ENCODE measurements around the gene TRAF3IP3.
A peak's percentile ranks its signal among the peaks of the same experiment; 100 is the strongest.
"Not testable (repeated sequence)": the region's sequence is repeated elsewhere in the genome, so short reads cannot be mapped to it uniquely, and the experiment has no call there.

Gene TRAF3IP3

DNA sequence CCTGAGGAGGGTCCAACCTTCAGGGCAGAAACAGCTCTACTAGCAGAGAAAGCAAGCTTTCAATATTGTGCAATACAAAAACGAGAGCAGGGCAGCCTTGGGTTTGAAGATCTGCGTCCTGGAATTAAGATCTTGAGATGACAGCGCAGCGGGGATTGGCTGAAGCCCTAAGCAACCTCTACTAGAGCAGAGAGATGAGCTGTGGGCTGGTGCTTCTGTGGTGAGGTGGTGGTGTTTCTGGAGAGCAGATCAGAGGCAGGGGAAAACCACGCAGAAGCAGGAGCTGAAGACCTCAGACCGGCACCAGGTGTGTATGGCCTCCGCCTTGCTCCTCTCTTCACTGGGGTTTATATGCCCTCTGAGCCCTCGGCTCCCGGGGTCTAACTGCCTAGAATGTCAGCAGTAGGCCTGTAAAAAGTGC lies 12.5 kb downstream of the TRAF3IP3 start:
- no peak for DNase-seq (ENCODE audit: low read depth, low spot score)

DNA sequence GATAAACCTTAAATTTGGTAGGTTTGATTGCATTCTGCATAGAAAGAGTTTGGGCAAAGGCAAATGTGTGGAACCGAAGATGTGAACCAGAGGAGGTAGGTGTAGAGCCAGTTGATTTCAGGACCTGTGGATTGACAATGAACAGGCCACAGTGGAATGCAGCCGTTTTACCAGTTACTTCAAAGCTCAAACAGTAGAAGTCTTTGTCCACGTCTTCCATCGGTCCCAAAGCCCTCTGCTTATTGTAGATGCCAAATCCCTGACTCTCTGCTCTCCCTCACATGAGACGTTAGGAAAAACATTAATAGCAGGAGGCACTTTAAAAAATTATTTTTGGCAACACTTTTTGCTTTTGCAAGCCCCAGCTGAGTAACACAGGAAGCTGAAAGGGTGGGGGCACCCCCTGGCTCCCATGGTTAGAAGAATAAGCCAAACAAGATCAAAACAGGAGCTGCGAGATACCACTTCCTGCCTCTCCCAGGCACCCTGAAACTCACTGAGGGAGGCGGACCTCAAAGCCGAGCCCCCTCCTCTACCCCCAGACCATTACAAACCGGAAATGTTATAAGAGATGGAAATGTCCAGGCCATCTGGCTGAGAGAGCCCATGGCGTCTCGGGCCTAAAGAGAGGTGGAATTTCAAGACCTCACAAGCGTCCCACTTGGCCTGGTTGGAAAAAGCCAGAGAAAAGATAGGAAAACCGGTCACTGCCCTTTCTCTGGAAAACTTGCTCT lies 13.5 kb downstream of the TRAF3IP3 start:
- DNase-seq (ENCODE audit: low read depth, low spot score) = peak; percentile 42

DNA sequence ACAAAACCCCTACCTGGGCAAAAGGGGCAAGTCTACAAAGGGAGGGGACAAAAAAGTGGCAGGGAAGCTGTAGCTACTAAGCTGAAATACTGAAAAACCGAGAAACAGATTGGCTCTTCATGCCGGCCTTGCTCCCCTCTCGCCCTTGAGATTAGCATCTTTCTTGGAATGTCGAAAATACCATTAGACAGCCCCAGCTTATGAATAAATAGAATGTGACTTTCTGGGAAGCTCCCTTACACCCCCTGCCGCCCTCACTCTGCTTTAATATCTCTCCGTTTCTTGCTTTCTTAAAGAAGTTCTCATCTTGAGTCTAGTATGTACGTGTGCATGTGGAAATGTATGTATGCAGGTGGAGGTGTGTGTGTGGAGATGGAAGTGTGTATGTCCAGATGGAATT lies 14.1 kb downstream of the TRAF3IP3 start:
- DNase-seq (ENCODE audit: low read depth, low spot score) = no peak

DNA sequence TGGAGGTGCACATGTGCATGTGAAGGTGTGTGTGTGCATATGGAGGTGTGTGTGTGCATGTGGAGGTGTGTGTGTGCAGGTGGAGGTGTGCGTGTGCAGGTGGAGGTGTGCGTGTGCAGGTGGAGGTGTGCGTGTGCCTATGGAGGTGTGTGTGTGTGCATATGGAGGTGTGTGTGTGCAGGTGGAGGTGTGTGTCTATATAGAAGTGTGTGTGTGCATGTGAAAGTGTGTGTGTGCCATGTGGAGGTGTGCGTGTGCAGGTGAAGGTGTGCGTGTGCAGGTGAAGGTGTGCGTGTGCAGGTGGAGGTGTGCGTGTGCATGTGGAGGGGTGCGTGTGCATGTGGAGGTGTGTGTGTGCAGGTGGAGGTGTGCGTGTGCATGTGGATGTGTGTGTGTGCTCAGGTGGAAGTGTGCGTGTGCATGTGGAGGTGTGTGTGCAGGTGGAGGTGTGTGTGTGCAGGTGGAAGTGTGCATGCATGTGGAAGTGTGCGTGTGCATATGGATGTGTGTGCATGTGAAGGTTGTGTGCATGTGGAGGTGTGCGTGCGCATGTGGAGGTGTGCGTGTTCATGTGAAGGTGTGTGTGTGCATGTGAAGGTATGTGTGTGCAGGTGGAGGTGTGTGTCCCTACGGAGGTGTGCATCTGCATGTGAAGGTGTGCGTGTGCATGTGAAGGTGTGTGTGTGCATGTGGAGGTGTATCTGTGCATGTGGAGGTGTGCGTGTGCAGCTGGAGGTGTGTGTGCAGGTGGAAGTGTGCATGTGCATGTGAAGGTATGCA lies 15.0 kb downstream of the TRAF3IP3 start:
- DNase-seq (ENCODE audit: low read depth, low spot score) = no peak

DNA sequence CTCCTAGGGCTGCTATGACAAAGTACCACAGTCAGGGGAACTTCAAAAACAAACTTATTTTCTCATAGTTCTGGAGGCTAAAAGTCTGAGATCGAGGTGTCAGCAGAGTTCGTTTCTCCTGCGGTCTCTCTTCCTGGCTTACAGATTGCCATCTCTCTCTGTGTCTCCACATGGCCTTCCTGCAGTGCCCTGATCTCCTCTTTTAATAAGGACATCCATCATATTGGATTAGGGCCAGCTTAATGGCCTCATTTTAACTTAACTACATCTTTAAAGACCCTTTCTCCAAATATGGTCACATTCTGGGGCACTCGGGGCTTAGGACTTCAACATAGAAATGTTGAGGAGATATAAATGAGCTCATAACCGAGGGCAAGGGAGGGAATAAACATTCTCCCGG lies 16.3 kb downstream of the TRAF3IP3 start:
- no peak for DNase-seq (ENCODE audit: low read depth, low spot score)

DNA sequence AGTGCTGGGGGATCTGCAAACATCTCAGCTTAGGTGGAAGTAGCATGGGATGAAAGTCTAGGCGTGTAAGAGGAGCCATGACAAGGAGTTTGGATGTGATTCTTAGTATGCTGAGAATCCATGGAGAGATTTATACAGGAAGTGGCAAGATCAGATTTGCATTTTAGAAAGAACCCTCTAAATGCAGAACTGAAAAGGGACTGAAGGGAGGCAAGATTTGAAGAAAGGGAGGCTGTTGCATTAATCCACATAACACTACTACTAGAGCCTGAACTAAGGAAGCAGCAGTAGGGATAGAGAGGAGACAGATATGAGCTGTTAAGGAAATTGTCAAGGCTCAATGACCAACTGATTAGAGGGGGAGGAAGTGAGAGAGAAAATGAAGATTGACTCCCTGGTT lies 18.7 kb downstream of the TRAF3IP3 start:
- DNase-seq (ENCODE audit: low read depth, low spot score) = no peak

DNA sequence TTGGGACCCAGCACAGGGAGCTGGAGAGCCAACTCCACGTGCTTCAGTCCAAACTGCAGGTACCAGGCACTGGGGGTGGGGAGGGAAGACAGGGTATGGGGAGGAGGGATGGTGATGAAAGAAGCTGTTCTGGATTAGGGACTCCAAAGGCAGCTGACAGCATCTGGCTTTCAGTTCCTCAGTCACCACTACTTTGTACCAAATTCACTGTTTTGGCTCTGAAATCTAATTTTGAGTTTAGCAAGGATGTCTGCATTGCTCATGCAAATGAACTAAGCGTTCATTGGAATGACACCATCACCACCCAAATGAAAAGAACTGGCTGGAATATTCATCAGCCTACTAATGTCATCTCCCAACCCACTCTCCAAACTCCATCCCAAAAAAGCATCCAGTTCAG lies 19.8 kb downstream of the TRAF3IP3 start:
- no peak for DNase-seq (ENCODE audit: low read depth, low spot score)

DNA sequence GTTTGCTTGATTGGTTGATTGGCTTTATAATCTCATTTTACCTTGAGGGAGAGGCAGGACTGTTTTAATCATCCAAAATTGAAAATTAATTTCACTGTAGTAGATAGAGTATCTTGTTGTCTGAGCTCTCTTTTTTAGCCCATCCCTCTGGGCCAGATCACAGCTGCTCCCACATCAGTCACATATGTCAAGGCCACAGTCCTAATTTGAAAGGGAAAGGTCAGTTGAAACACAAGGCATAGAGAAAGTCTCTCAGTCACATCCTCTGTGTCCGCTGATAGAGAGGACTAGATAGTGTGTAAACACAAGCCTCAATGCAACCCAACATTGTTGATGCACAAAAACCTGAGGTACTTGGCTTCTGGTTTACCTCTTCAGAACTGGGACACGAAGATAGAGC lies 21.7 kb downstream of the TRAF3IP3 start:
- DNase-seq (ENCODE audit: low read depth, low spot score) = no peak

DNA sequence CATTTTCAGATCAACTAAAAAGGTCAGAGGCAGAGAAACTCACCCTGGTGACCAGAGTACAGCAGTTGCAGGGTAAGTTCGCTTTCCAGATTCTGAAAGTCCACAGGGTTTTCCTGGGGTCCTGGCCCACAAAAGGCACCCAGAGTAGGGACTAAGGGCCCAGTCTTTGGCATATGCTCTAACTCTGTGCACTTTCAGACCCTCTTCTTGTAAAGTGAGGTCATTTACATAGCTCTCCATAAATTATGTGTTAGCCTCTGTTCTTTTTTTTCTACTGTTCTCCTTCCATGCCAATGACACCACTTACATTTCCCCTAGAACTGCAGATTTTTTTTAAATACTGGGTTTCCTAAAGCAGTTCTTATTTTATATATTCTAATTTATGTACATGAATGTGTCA lies 22.2 kb downstream of the TRAF3IP3 start:
- DNase-seq (ENCODE audit: low read depth, low spot score) = no peak

DNA sequence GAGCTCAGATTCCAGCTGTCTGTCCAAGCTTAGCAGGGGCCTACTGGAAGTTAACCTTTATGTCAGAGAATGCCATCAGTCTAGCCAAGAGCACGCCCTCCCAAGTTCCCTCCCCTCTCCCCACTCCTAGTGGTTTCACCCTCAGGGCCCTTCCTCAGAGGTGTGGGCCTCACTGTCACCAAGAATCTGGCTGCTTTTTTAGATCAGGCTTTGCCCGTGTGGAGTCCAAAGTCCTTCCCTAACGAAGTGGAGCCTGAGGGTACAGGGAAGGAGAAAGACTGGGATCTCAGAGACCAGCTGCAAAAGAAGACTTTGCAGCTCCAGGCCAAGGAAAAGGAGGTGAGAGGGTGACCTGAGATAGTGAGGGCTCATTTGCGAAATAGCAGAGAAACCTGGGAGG lies 24.4 kb downstream of the TRAF3IP3 start:
- peak; percentile 58 for DNase-seq (ENCODE audit: low read depth, low spot score)

DNA sequence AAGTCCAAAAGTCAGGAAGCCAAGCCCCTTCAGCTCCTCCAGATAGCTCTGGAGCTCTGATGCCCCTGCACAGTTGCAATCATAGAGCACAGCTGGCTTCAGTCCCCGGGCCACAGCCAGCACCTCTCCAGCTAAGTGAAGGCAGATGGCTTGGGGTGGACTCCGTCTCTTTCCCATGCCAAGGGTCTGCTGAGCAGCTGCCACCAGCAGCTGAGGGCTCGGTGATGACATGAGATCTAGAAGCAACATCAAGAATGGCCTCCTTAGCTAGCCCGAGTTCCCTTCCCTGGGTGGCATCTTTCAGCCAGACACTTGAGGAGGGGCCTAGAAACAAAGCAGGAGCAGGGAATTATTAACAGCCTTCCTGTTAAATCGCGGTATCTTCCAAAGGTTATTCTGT lies 27.5 kb downstream of the TRAF3IP3 start:
- no peak for DNase-seq (ENCODE audit: low read depth, low spot score)

DNA sequence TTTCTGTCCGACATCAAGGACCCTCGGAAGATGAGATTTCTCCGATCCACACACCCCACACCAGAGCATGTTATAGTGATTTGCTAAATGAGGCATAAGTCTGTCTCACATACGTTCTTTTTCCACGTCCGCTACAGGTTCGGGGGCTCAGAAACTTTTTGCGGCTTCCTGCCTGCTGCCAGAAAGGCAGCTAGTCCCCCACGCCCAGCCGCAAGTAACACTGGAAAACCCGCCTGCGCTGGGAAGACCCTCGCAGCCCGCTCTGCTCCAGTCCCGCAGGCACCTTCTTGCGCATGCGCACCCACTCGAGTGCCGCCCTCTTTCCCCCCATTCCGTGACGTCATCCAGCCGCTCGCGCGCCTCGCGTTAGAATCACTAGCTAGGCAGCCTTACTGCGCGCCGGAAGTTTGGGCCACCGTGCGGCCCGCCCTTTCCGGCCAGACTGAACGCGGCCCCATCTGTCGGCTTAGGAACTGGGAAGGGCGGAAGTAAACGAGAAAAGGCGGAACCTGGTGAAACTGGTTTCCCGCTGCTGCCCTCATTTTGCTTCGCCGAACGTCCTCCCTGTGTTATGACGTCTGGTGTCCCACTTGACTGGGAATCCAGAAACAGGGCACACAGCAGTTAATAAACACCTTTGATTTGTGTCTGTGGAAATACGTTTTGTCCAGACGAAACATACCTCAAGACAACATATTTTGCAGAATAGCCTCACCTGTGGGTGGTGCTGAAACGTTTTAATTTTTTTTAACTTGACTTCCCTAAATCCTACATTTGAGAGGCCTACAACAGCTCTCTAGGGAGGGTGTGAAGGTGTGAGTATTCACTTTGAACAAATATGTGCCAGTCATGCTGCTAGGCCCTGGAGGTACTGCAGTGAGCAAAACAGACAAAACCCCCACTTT lies 28.7 kb downstream of the TRAF3IP3 start, which contains the start of gene C1orf74:
Gene C1orf74, minus strand, starts transcription at position 295 of the 905 bp plus-strand sequence. CDS start 925 bp downstream, outside the sequence.
- DNase-seq (ENCODE audit: low read depth, low spot score) = peak; percentile 99

DNA sequence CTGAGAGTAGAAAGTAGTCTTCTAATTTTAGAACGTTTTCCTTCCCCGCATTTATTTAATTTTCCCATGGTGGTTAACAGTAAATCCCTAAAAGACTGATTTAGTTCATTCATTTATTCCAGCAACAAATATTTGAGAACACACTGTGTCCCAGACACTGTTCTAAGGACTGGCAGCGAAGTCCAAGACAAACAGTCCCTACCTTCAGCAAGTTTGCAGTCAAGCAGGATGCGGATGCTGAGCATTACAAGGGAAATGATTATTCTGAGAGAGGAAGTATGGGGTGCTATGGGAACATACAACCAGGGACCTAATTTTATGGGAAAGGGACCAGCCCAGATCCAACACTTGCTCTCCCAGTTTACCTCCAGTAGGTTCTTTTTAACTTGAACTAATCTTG lies 29.7 kb downstream of the TRAF3IP3 start:
- no peak for DNase-seq (ENCODE audit: low read depth, low spot score)

DNA sequence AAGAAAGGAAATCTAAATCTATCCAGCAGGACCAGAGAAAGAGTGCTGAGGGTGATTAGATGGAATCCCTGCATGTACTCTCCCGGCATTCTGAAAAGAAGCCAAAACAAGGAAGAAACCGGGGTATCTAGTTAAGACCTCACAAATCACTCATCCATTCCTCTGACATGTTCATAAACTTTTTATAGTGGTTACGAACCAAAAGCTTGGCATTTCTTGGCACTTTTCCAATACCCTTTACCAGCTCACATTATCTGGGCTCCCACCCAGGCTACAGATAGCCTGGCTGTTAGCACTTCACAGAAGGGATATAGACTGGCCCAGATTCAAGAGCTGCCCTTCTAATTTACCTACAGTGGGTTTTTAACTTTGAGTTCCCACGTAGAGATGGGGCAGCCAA lies 30.3 kb downstream of the TRAF3IP3 start:
- DNase-seq (ENCODE audit: low read depth, low spot score) = no peak

DNA sequence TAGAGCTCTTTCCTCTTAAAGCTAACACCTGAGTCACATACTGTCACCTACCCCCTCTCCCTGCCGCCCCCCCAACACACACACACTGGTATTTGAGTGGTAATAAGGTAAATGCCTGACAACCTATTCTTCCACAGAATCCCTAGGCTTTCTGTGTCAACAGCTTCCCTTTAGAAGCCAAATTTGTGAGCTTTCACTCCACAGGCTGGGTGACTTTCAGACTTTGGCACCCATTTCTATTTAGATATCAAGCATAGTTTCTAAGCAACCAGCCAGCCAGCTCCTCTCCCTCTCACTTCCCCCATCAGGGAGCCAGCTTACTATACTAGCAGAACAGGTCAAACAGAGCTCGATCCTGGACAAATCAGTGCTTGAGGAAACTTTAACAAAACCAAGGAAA lies 31.7 kb downstream of the TRAF3IP3 start:
- DNase-seq (ENCODE audit: low read depth, low spot score) = no peak

DNA sequence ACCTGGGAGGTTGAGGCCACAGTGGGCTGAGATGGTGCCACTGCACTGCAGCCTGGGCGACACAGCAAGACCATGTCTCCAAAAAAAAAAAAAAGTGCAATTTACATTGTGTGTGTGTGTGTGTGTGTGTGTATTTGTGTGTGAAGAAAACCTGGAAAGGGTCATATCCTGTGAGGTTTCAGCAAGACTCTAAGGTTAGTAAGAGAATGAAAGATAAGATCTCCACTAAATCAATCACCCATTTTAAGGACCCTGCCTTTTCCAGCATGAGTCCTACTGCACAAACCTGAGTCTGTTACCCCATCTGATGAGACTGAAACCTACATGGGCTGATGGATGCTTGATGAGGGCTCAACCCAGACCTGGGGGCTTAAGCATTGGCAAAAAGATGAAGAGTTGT lies 33.4 kb downstream of the TRAF3IP3 start:
- no peak for DNase-seq (ENCODE audit: low read depth, low spot score)

DNA sequence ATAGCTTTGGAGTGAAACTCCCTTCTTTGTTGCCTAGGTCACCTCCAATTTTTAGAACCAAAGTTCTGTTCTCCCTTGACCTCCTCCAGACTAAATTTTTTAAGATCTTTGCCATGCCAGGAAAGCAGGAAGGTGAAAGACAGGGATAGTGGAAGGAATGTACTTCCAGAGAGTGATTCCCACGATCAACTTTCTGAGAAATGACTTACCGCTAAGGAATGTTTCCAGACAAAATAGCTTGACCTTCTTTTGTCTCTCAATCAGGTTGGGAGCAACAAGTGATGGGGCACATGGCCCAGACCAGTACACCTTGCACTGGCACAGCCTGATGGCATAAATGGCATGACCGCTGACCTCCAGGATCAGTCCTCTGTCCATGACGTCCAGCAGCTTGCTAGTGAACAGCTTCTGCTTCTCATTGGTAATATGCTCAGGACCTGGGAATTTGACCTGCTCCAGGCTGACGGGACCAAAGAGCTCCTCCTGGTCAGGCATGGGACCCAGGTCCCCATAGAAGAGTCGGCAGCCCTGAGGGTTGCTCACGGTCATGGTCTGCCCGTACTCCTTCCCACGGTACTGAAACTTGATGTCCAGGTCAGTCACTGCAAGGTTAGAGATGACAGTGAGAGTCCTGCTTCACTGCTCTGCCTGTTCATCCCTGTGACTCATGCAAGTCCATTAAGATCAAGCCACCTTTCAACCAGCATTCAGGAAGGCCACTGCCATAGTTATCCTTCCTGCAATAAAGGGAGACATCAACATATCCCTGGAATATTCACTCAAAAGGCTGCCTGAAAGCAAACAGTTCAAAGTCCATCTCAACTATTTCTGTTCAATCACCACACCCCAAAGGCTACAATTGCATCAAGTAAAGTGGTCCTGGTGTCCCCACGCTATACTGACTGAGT lies 34.7 kb downstream of the TRAF3IP3 start:
- no peak for DNase-seq (ENCODE audit: low read depth, low spot score)

DNA sequence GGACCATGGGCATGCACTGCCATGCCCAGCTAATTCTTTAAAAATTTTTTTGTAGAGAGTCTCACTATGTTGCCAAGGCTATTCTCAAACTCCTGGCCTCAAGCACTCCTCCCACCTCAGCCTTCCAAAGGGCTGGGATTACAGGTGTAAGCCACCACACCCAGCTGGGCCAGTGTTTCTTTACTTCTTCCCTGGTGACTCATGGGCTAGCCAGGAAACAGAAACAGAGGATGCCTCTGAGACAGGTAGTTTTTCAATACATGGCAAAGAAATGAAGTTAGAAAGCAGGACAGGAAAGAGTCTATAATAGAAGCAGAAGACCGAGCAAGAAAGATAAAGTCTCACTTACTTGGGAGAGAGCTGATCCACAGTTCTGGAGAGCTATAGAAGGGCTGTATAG lies 36.1 kb downstream of the TRAF3IP3 start:
- no peak for DNase-seq (ENCODE audit: low read depth, low spot score)

DNA sequence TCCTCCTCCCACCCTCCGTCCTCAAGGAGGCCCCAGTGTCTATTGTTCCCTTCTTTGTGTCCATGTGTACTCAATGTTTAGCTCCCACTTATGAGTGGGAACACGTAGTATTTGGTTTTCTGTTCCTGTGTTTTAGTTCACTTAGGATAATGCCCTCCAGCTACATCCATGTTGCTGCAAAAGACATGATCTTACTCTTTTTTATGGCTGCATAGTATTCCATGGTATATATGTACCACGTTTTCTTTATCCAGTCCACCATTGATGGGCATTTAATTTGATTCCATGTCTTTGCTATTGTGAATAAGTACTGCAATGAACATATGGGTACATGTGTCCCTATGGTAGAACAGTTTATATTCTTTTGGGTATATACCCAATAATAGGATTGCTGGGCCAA lies 37.9 kb downstream of the TRAF3IP3 start:
- not testable (repeated sequence) for DNase-seq (ENCODE audit: low read depth, low spot score)

DNA sequence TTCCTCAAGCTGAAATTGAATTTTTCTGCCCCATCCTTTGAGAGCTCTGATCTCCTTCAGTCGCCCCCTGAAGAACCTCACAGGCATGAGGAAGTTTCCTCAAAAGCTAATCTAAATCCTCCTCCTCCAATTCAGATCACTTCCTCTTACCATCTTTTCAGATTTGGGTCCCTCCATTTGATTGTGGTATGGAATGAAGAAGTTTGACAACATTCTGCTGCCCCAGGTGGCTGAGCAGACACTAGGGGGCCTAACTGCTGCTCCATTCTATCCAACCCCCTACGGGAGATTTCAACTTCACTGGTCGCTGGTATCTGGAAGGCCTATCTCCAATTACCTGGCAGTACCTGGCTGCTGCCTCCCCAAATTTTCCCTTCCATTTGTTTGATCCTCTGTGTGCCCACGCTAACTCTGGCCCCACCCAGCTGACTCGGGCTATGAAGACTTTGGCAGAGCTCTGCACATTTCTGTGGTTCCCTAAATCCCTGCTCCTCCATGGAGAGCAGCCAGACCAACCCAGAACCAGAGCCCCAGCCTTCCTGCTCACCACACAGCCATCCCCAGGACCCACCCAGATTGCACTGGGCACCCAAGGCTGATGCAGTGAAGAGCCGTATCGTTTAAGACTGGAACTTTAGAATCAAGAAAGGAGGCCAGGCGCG lies 42.3 kb downstream of the TRAF3IP3 start:
- peak; percentile 23 for DNase-seq (ENCODE audit: low read depth, low spot score)
